ENCODE data around the gene SMIM27. TPM values are rescaled to one million over a fixed set of nuclear protein-coding genes. Genes with fewer than 3 reads are reported as not detected.

SMIM27 gene
- total and polyA plus RNA-seq, 2 of the 13 experiments (the other 11 are each of a cell fraction or from before 2014, with no cell fraction given) = 17.9 to 19.0 TPM

DNA sequence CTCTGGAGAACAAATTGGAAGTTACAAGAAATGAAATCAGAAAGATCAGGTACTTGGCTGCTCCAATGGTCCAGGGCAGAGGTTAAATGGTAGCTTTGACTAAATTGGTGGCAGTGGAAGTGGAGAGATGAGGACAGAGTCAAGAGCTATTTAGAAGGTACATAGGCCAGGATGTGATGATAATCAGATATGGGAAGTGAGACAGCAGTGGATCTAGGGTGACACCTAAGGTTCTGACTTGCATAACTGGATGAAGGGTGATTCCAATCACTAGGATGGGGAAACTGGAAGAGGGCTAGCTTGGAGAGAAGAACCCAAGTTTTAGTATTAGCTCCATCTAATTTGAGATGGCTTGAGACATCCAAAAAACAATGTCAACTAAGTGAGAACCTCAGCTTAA lies 44.8 kb downstream of the SMIM27 start:
- no peaks in the 10 kb centered on the region for H4K20me1 ChIP-seq (ENCODE audit: insufficient read depth, low read length)
- no TSS peak for BruUV-seq (replicated peaks)
- ATAC-seq (no peak), DNase-seq (ENCODE audit: low spot score) (no peak), FAIRE-seq (no peak)
- no peaks in the 10 kb centered on the region for H3K36me3 ChIP-seq (replicated peaks in 1 of 2; ENCODE audit: control insufficient read depth in 1 of 2, insufficient read depth in 2 of 2, low read length in 2 of 2)
- ChIA-PET CTCF (ENCODE audit: low intra/inter-chr PET ratio, low total read pairs) (no interaction called here), POLR2A (no interaction called here)
- intact Hi-C loops (cut with micrococcal nuclease; ENCODE audit: unreplicated experiment) (no loop called here), in situ Hi-C loops (cut with HindIII; ENCODE audit: extremely low pct_ligation_motif_present, low pct_unique_long_range_greater_than_20kb) (no loop called here)
- peaks cover 0 to 10% of the 10 kb centered on the region in 2 experiments; a peak in 2 of 5 replicates for H3K27me3 ChIP-seq (ENCODE audit: control insufficient read depth in 1 of 2, insufficient read depth in 2 of 2, low read length in 2 of 2)
- H3K4me2 ChIP-seq (ENCODE audit: low read depth, low read length) = no peak overlapping the region
- H3K9me3 ChIP-seq (ENCODE audit: low read length) = no peaks in the 10 kb centered on the region
- H3K79me2 ChIP-seq (ENCODE audit: insufficient read depth, low read length) = no peaks in the 10 kb centered on the region
- TF ChIP-seq KAT7 (CRISPR knock-in tag; IDR thresholded peaks at IDR 0.05; ENCODE audit: borderline replicate concordance) = no peak
- no peak for TF ChIP-seq DMAP1 (CRISPR knock-in tag; IDR thresholded peaks at IDR 0.05)
- TF ChIP-seq ZNF660 (CRISPR knock-in tag; IDR thresholded peaks at IDR 0.05; ENCODE audit: borderline replicate concordance, low read depth) = no peak
- TF ChIP-seq NFRKB (IDR thresholded peaks at IDR 0.05) = no peak
- TF ChIP-seq ZNF678 (CRISPR knock-in tag; IDR thresholded peaks at IDR 0.05) = no peak
- no peak for TF ChIP-seq CSRNP2 (CRISPR knock-in tag; conservative IDR thresholded peaks at IDR 0.05; ENCODE audit: low read depth)
- TF ChIP-seq NR3C1 (CRISPR knock-in tag; IDR thresholded peaks at IDR 0.05) = no peak
- no peak for TF ChIP-seq PHF21A (CRISPR knock-in tag; IDR thresholded peaks at IDR 0.05)
- TF ChIP-seq, protein P1, sequence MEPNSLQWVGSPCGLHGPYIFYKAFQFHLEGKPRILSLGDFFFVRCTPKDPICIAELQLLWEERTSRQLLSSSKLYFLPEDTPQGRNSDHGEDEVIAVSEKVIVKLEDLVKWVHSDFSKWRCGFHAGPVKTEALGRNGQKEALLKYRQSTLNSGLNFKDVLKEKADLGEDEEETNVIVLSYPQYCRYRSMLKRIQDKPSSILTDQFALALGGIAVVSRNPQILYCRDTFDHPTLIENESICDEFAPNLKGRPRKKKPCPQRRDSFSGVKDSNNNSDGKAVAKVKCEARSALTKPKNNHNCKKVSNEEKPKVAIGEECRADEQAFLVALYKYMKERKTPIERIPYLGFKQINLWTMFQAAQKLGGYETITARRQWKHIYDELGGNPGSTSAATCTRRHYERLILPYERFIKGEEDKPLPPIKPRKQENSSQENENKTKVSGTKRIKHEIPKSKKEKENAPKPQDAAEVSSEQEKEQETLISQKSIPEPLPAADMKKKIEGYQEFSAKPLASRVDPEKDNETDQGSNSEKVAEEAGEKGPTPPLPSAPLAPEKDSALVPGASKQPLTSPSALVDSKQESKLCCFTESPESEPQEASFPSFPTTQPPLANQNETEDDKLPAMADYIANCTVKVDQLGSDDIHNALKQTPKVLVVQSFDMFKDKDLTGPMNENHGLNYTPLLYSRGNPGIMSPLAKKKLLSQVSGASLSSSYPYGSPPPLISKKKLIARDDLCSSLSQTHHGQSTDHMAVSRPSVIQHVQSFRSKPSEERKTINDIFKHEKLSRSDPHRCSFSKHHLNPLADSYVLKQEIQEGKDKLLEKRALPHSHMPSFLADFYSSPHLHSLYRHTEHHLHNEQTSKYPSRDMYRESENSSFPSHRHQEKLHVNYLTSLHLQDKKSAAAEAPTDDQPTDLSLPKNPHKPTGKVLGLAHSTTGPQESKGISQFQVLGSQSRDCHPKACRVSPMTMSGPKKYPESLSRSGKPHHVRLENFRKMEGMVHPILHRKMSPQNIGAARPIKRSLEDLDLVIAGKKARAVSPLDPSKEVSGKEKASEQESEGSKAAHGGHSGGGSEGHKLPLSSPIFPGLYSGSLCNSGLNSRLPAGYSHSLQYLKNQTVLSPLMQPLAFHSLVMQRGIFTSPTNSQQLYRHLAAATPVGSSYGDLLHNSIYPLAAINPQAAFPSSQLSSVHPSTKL (CRISPR knock-in tag; IDR thresholded peaks at IDR 0.05) = no peak
- no peak for TF ChIP-seq HMGXB4 (CRISPR knock-in tag; IDR thresholded peaks at IDR 0.05; ENCODE audit: borderline replicate concordance in 1 of 2, low read depth in 1 of 2)
- TF ChIP-seq TEAD3 (CRISPR knock-in tag; optimal IDR thresholded peaks at IDR 0.05; ENCODE audit: borderline replicate concordance) = no peak
- no peak for TF ChIP-seq ZBTB7A (CRISPR knock-in tag; IDR thresholded peaks at IDR 0.05)
- TF ChIP-seq, protein P2, sequence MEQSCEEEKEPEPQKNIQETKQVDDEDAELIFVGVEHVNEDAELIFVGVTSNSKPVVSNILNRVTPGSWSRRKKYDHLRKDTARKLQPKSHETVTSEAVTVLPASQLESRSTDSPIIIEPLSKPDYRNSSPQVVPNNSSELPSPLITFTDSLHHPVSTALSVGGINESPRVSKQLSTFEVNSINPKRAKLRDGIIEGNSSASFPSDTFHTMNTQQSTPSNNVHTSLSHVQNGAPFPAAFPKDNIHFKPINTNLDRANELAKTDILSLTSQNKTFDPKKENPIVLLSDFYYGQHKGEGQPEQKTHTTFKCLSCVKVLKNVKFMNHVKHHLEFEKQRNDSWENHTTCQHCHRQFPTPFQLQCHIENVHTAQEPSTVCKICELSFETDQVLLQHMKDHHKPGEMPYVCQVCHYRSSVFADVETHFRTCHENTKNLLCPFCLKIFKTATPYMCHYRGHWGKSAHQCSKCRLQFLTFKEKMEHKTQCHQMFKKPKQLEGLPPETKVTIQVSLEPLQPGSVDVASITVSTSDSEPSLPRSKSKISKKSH (CRISPR knock-in tag; IDR thresholded peaks at IDR 0.05; ENCODE audit: borderline replicate concordance) = no peak
- TF ChIP-seq BORCS8-MEF2B (CRISPR knock-in tag; IDR thresholded peaks at IDR 0.05) = no peak
- no peak for TF ChIP-seq SRF (IDR thresholded peaks at IDR 0.05; ENCODE audit: low read depth, low read length)
- H3K4me1 ChIP-seq (ENCODE audit: insufficient read depth, low read length) = no peaks in the 10 kb centered on the region
- H3K27ac ChIP-seq (ENCODE audit: extremely low read length, insufficient read depth, low read length) = no peak overlapping the region
- H2AFZ ChIP-seq (ENCODE audit: low read length) = no peak overlapping the region
- H3K9ac ChIP-seq (ENCODE audit: insufficient read depth, low read depth, low read length) = no peak overlapping the region
- H3K4me3 ChIP-seq (replicated peaks in 1 of 3; ENCODE audit: insufficient read depth in 1 of 3, low read depth in 2 of 3, low read length in 3 of 3) = no peak overlapping the region

Data from HepG2 (cell line).